ENCODE data around the gene ADI1.

GRCh38 chr2:3520591-3520990 lies 1.3 kb upstream of the ADI1 start:
- TF ChIP-seq CTCF (IDR thresholded peaks at IDR 0.05; ENCODE audit: poor library complexity) (no peak), EZH2 (IDR thresholded peaks at IDR 0.05; ENCODE audit: borderline replicate concordance) (no peak)
